Esophagus muscularis mucosa (tissue), 4 donors: ENCODE results near the gene PARD3B.

Source experiments
- CTCF ChIP-seq, 3 experiments: fragments of 200-600 bp in 2 of 3; fragments of 450-650 bp in 1 of 3; sonication (generic) in 2 of 3; IDR thresholded peaks; one replicate each; pipeline ENCODE4 v1.5.1; 2017 to 2019; ENCODE audit warnings: antibody characterized with exemption in 3 of 3, mild to moderate bottlenecking in 2 of 3, moderate library complexity in 1 of 3
- EP300 ChIP-seq: sonication (generic); formaldehyde crosslinking; IDR thresholded peaks from one replicate; pipeline ENCODE4 v1.6.1; 2017; ENCODE audit warnings: antibody characterized with exemption
- POLR2A ChIP-seq: fragments of 450-650 bp; IDR thresholded peaks from one replicate; pipeline ENCODE4 v1.6.1; 2017; ENCODE audit warnings: antibody characterized with exemption, moderate library complexity, mild to moderate bottlenecking, low read depth

- TF ChIP-seq CTCF (IDR thresholded peaks at IDR 0.05), result no peak
- TF ChIP-seq EP300, result no peak
- no peak for TF ChIP-seq POLR2A
Observed at GRCh38 chr2:205145888-205146287, 600.6 kb downstream of the PARD3B start.
